HCT116 (cell line): ENCODE measurements around the gene FBXL7. TPM values are rescaled to one million over a fixed set of nuclear protein-coding genes. Genes with fewer than 3 reads are reported as not detected.

Experiments
- ATAC-seq: fragments of 200-7000 bp; cut with Tn5 transposase; 2 replicates; pipeline ENCODE4 v1.9.1; 2020; ENCODE audit warnings: mild to moderate bottlenecking, moderate library complexity
- BruUV-seq: library from RNA; stranded (reverse); fragments of 400-500 nt; replicated peaks from 2 replicates; lab custom pipeline; 2021; lab: Mats Ljungman, UMichigan
- CTCF ChIA-PET: fragments of 300-600 bp; sonication (Branson Sonifier 250); formaldehyde crosslinking; loops from one replicate; lab custom pipeline; 2021; ENCODE audit warnings: antibody characterized with exemption; lab: Charles Lee
- POLR2A ChIA-PET: fragments of 300-600, 350-600 bp; sonication (Branson Sonifier 250); formaldehyde crosslinking; loops from one replicate; lab custom pipeline; 2021; ENCODE audit warnings: antibody characterized with exemption; lab: Charles Lee
- RAD21 ChIA-PET, 2 experiments: fragments of 300-600 bp; sonication (Branson Sonifier 250); formaldehyde crosslinking; loops; one replicate each; lab custom pipeline; 2023; ENCODE audit warnings: low total read pairs in 2 of 2; ENCODE audit not compliant: uncharacterized antibody in 2 of 2, unreplicated experiment in 2 of 2, low non-redundant PET in 1 of 2; lab: Charles Lee
- DNase-seq: peaks from one replicate; pipeline ENCODE4 v3.0.0-alpha.2; 2010; ENCODE audit warnings: low read depth, low spot score
- H2AFZ ChIP-seq: fragments of 200-600 bp; shearing (Covaris generic), sonication (generic); 2 replicates; pipeline ENCODE4 v1.6.1; 2017; ENCODE audit warnings: low read depth, mixed run types, mixed read lengths, antibody characterized with exemption, low read length; ENCODE audit not compliant: poor library complexity, severe bottlenecking
- H3K27ac ChIP-seq: 2 replicates; pipeline ENCODE4 v1.5.1; 2012; ENCODE audit warnings: low read depth, low read length
- H3K27me3 ChIP-seq: fragments of 200-600 bp; sonication (generic); 2 replicates; pipeline ENCODE4 v1.6.1; 2016; ENCODE audit warnings: mixed run types, low read length, mixed read lengths; ENCODE audit not compliant: insufficient read depth
- H3K36me3 ChIP-seq, 2 experiments: fragments of 200-500 bp in 1 of 2; fragments of 200-600 bp in 1 of 2; sonication (Bioruptor generic) in 1 of 2; sonication (generic) in 1 of 2; 2 replicates each; pipeline versions ENCODE4 v1.5.1 to v1.6.1; 2014 to 2016; ENCODE audit warnings: low read length in 2 of 2, inconsistent platforms in 1 of 2, mixed read lengths in 1 of 2, mixed run types in 1 of 2; ENCODE audit not compliant: insufficient read depth in 2 of 2, control insufficient read depth in 1 of 2
- H3K4me1 ChIP-seq, 2 experiments: fragments of 200-600 bp in 1 of 2; sonication (generic) in 1 of 2; 2 replicates each; pipeline versions ENCODE4 v1.5.1 to v1.6.1; 2012 to 2017; ENCODE audit warnings: low read length in 2 of 2, inconsistent platforms in 1 of 2, mild to moderate bottlenecking in 1 of 2, mixed read lengths in 1 of 2, mixed run types in 1 of 2, moderate library complexity in 1 of 2; ENCODE audit not compliant: insufficient read depth in 2 of 2, control insufficient read depth in 1 of 2
- H3K4me2 ChIP-seq: fragments of 200-600 bp; sonication (generic); 2 replicates; pipeline ENCODE4 v1.6.1; 2017; ENCODE audit warnings: mixed run types, low read length, mixed read lengths
- H3K4me3 ChIP-seq, 2 experiments: fragments of 200-600 bp in 1 of 2; sonication (generic) in 1 of 2; replicated peaks in 1 of 2; 2 replicates each; pipeline ENCODE4 v1.5.1; 2011 to 2016; ENCODE audit warnings: low read length in 2 of 2, control low read depth in 1 of 2, low read depth in 1 of 2, mild to moderate bottlenecking in 1 of 2, mixed read lengths in 1 of 2, mixed run types in 1 of 2
- H3K79me2 ChIP-seq: fragments of 200-600 bp; sonication (generic); 2 replicates; pipeline ENCODE4 v1.6.1; 2017; ENCODE audit warnings: mild to moderate bottlenecking, mixed run types, low read length, moderate library complexity, mixed read lengths; ENCODE audit not compliant: insufficient read depth
- H3K9ac ChIP-seq: fragments of 200-600 bp; sonication (generic); 2 replicates; pipeline ENCODE4 v1.6.1; 2016; ENCODE audit warnings: low read length, mixed read lengths
- H3K9me2 ChIP-seq: fragments of 200-600 bp; sonication (generic), shearing (Covaris generic); 2 replicates; pipeline ENCODE4 v1.6.1; 2017; ENCODE audit warnings: mixed run types, mild to moderate bottlenecking, moderate library complexity; ENCODE audit not compliant: insufficient read depth
- H3K9me3 ChIP-seq, 2 experiments: fragments of 200-500 bp in 1 of 2; fragments of 200-600 bp in 1 of 2; sonication (Bioruptor generic) in 1 of 2; sonication (generic) in 1 of 2; 2 replicates each; pipeline ENCODE4 v1.6.1; 2014 to 2017; ENCODE audit warnings: low read length in 2 of 2, mixed read lengths in 2 of 2, inconsistent platforms in 1 of 2, low read depth in 1 of 2, mild to moderate bottlenecking in 1 of 2, mixed run types in 1 of 2, moderate library complexity in 1 of 2; ENCODE audit not compliant: control insufficient read depth in 1 of 2, insufficient read depth in 1 of 2
- H4K20me1 ChIP-seq: fragments of 200-600 bp; sonication (generic), shearing (Covaris generic); 2 replicates; pipeline ENCODE4 v1.6.1; 2017; ENCODE audit warnings: mixed run types, mild to moderate bottlenecking, moderate library complexity; ENCODE audit not compliant: insufficient read depth
- CEBPB ChIP-seq: IDR thresholded peaks from 2 replicates; pipeline ENCODE4 v1.6.1; 2012; ENCODE audit warnings: low read depth
- EGR1 ChIP-seq: IDR thresholded peaks from 2 replicates; pipeline ENCODE4 v1.6.1; 2012; ENCODE audit warnings: low read depth
- EZH2phosphoT487 ChIP-seq: fragments of 200-600 bp; IDR thresholded peaks from 2 replicates; pipeline ENCODE4 v1.6.1; 2018; ENCODE audit warnings: antibody characterized with exemption, borderline replicate concordance
- FOSL1 ChIP-seq: IDR thresholded peaks from 2 replicates; pipeline ENCODE4 v1.6.1; 2012; ENCODE audit warnings: low read depth
- POLR2A ChIP-seq: IDR thresholded peaks from 2 replicates; pipeline ENCODE4 v1.7.0; 2011; ENCODE audit warnings: borderline replicate concordance; ENCODE audit not compliant: insufficient read depth, insufficient read length; ENCODE audit errors: extremely low read depth
- POLR2AphosphoS5 ChIP-seq: IDR thresholded peaks from 2 replicates; pipeline ENCODE4 v1.6.1; 2011; ENCODE audit warnings: mild to moderate bottlenecking, low read depth, low read length, moderate library complexity
- RAD21 ChIP-seq: IDR thresholded peaks from 2 replicates; pipeline ENCODE4 v1.6.1; 2012; ENCODE audit warnings: low read depth, mild to moderate bottlenecking
- SIN3A ChIP-seq: IDR thresholded peaks from 2 replicates; pipeline ENCODE4 v1.6.1; 2012; ENCODE audit warnings: low read depth
- SP1 ChIP-seq: IDR thresholded peaks from 2 replicates; pipeline ENCODE4 v1.6.1; 2012; ENCODE audit warnings: low read depth
- TCF7L2 ChIP-seq: IDR thresholded peaks from 2 replicates; pipeline ENCODE4 v1.7.0; 2011; ENCODE audit warnings: borderline replicate concordance, inconsistent platforms; ENCODE audit not compliant: insufficient read depth, insufficient read length; ENCODE audit errors: extremely low read depth
- ZFX ChIP-seq: fragments of 450-650 bp; IDR thresholded peaks from 2 replicates; pipeline ENCODE4 v1.6.1; 2017
- ZNF274 ChIP-seq: fragments of 200-500 bp; sonication (Bioruptor generic); IDR thresholded peaks from 2 replicates; pipeline ENCODE4 v1.6.1; 2014; ENCODE audit warnings: mild to moderate bottlenecking, low read depth, low read length, inconsistent platforms
- intact Hi-C: fragments of 100-400 bp; cut with micrococcal nuclease; formaldehyde crosslinking; loops from 2 replicates; pipeline ENCODE4 v1.10.0; 2022
- total RNA-seq: library from RNA; stranded (reverse); gene quantifications from one replicate; pipeline ENCODE4 v1.2.1, GENCODE V29; 2021; ENCODE audit not compliant: unreplicated experiment
- TF ChIP-seq, protein P1 (sequence below): IDR thresholded peaks from 2 replicates; pipeline ENCODE4 v1.6.1; 2011; ENCODE audit warnings: mild to moderate bottlenecking, low read length, moderate library complexity; ENCODE audit not compliant: insufficient replicate concordance; ENCODE audit errors: extremely low read depth
- TF ChIP-seq, protein P2 (sequence below): IDR thresholded peaks from 2 replicates; pipeline ENCODE4 v1.6.1; 2012
- TF ChIP-seq, protein P3 (sequence below), 3 experiments: fragments of 200-600 bp in 1 of 3; sonication (generic) in 1 of 3; IDR thresholded peaks in 2 of 3; conservative IDR thresholded peaks in 1 of 3; 2 replicates each; pipeline ENCODE4 v1.5.1; 2012 to 2017; ENCODE audit warnings: low read depth in 2 of 3, low read length in 2 of 3, antibody characterized with exemption in 1 of 3, borderline replicate concordance in 1 of 3, control low read depth in 1 of 3, mild to moderate bottlenecking in 1 of 3, mixed read lengths in 1 of 3, mixed run types in 1 of 3, moderate library complexity in 1 of 3; ENCODE audit not compliant: insufficient read depth in 1 of 3

FBXL7 gene
- total RNA-seq, 1 experiment from 2014 or later: 0.05 TPM

DNA sequence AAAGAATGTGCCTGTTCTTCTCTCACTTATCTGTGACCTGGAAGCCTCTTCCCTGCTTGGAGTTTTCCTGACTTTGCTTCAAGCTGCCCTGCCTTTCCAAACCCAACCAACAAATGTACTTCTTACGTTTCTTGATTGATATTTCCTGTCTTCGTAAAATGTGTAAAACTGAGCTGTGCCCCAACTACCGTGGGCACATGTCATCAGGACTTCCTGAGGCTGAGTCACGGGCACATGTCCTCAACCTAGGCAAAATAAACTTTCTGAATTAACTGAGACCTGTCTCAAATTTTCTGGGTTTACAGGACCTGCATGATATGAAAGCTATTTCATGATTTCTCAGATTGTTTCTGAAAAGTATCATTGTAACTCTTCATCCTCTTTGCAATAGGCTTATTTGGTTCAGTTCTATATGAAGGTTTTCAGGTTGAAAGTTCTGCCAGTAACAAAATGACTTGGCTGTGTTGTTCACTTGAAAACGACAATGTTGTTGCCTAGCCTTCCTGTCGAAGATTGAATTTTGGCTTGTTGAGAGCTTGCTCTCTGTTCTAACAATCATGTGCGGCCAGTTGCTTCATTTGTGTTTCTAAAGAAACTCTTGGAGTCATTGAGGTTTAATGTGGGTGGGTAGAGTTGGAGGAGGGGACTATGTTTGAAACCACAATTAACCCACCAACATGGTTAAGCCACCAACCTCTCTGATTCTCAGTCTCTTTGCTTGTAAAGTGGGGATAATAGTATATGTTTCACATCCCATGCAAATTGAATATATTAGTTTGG, 145.6 kb downstream of the FBXL7 start:
- RAD21 ChIA-PET: no interaction called here
- POLR2A ChIA-PET: no interaction called here
- no peak for DNase-seq

DNA sequence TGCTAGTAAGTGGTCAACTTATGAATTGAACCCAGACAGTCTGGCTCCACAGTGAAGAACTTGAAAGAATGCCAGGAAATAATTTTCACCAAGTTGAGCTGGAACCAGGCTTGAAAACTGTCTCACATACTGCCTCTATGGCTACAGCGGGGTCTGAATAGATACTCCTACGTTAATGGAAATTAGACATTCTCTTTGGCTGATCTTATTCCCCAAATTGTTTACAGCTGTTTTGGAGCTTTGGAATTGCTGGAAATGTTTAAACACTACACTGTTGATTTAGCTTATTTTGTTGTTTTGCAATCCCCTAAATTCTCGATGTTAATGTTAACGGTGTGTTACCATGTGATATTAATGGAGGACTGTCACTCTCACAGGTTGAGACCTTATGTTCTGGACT, 146.4 kb downstream of the FBXL7 start:
- Histone ChIP-seq H3K4me1 (no peaks in the 10 kb centered on the region), H4K20me1 (no peaks in the 10 kb centered on the region), H3K4me3 (no peak overlapping the region), H3K36me3 (no peaks in the 10 kb centered on the region), H3K4me2 (no peak overlapping the region), H3K9me2 (no peaks in the 10 kb centered on the region), H2AFZ (no peak overlapping the region), H3K27ac (no peak overlapping the region), H3K9ac (no peak overlapping the region), H3K27me3 (no peaks in the 10 kb centered on the region), H3K9me3 (peaks cover 0 to 18% of the 10 kb centered on the region in 2 experiments; a peak in 2 of 4 replicates), H3K79me2 (no peaks in the 10 kb centered on the region)
- ChIA-PET CTCF (no interaction called here), RAD21 (no interaction called here), POLR2A (no interaction called here)
- ATAC-seq: no peak
- DNase-seq: no peak
- intact Hi-C loops: no loop called here
- BruUV-seq: no TSS peak
- TF ChIP-seq, protein P1, sequence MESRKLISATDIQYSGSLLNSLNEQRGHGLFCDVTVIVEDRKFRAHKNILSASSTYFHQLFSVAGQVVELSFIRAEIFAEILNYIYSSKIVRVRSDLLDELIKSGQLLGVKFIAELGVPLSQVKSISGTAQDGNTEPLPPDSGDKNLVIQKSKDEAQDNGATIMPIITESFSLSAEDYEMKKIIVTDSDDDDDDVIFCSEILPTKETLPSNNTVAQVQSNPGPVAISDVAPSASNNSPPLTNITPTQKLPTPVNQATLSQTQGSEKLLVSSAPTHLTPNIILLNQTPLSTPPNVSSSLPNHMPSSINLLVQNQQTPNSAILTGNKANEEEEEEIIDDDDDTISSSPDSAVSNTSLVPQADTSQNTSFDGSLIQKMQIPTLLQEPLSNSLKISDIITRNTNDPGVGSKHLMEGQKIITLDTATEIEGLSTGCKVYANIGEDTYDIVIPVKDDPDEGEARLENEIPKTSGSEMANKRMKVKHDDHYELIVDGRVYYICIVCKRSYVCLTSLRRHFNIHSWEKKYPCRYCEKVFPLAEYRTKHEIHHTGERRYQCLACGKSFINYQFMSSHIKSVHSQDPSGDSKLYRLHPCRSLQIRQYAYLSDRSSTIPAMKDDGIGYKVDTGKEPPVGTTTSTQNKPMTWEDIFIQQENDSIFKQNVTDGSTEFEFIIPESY: no peak
- TF ChIP-seq POLR2AphosphoS5 (no peak), RAD21 (no peak), POLR2A (no peak), ZNF274 (no peak), FOSL1 (no peak), SP1 (no peak), SIN3A (no peak), CEBPB (no peak), EZH2phosphoT487 (no peak), TCF7L2 (no peak)
- TF ChIP-seq, protein P2, sequence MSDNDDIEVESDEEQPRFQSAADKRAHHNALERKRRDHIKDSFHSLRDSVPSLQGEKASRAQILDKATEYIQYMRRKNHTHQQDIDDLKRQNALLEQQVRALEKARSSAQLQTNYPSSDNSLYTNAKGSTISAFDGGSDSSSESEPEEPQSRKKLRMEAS: no peak

More for the DNA sequence above, 145.6 kb downstream of the FBXL7 start:
- Histone ChIP-seq H3K9ac (no peak overlapping the region), H3K79me2 (no peaks in the 10 kb centered on the region), H3K4me1 (no peaks in the 10 kb centered on the region), H3K4me3 (no peak overlapping the region), H3K36me3 (no peaks in the 10 kb centered on the region), H4K20me1 (no peaks in the 10 kb centered on the region), H3K27me3 (no peaks in the 10 kb centered on the region), H2AFZ (no peak overlapping the region), H3K9me2 (no peaks in the 10 kb centered on the region), H3K27ac (no peak overlapping the region), H3K9me3 (peaks cover 0 to 23% of the 10 kb centered on the region in 2 experiments; a peak in 2 of 4 replicates), H3K4me2 (no peak overlapping the region)
- intact Hi-C loops: no loop called here
- BruUV-seq: no TSS peak
- CTCF ChIA-PET: no interaction called here
- no peak for ATAC-seq
- no peak for TF ChIP-seq ZNF274
- TF ChIP-seq, protein P3, sequence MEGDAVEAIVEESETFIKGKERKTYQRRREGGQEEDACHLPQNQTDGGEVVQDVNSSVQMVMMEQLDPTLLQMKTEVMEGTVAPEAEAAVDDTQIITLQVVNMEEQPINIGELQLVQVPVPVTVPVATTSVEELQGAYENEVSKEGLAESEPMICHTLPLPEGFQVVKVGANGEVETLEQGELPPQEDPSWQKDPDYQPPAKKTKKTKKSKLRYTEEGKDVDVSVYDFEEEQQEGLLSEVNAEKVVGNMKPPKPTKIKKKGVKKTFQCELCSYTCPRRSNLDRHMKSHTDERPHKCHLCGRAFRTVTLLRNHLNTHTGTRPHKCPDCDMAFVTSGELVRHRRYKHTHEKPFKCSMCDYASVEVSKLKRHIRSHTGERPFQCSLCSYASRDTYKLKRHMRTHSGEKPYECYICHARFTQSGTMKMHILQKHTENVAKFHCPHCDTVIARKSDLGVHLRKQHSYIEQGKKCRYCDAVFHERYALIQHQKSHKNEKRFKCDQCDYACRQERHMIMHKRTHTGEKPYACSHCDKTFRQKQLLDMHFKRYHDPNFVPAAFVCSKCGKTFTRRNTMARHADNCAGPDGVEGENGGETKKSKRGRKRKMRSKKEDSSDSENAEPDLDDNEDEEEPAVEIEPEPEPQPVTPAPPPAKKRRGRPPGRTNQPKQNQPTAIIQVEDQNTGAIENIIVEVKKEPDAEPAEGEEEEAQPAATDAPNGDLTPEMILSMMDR (IDR thresholded peaks at IDR 0.05 in 2 of 3, conservative IDR thresholded peaks at IDR 0.05 in 1 of 3; ENCODE audit: borderline replicate concordance in 1 of 3, insufficient read depth in 1 of 3, low read depth in 2 of 3, low read length in 2 of 3): no peak
- no peak for TF ChIP-seq ZFX
- no peak for TF ChIP-seq EGR1
- TF ChIP-seq SIN3A: no peak
- TF ChIP-seq, all 23 proteins: peak for 0
